DOHH2 (cell line): ENCODE measurements around the gene SLC9A6.

Source experiments
- H3F3A ChIP-seq: fragments of 200-600 bp; sonication (generic), shearing (Covaris generic); 2 replicates; pipeline ENCODE4 v1.6.0; 2016; ENCODE audit warnings: antibody characterized with exemption, mild to moderate bottlenecking; ENCODE audit not compliant: control insufficient read depth, insufficient read depth
- H3K27ac ChIP-seq: fragments of 200-600 bp; sonication (generic); 2 replicates; pipeline ENCODE4 v1.5.1; 2014; ENCODE audit warnings: low read depth, mild to moderate bottlenecking, low read length, moderate library complexity
- H3K27me3 ChIP-seq: fragments of 200-600 bp; sonication (generic); 2 replicates; pipeline ENCODE4 v1.6.1; 2014; ENCODE audit warnings: mild to moderate bottlenecking, low read length, mixed read lengths; ENCODE audit not compliant: control insufficient read depth
- H3K36me3 ChIP-seq: fragments of 200-600 bp; sonication (generic); 2 replicates; pipeline ENCODE4 v1.6.1; 2014; ENCODE audit warnings: mild to moderate bottlenecking, low read length, moderate library complexity, mixed read lengths; ENCODE audit not compliant: control insufficient read depth
- H3K4me1 ChIP-seq: fragments of 200-600 bp; sonication (generic); 2 replicates; pipeline ENCODE4 v1.6.1; 2014; ENCODE audit warnings: mild to moderate bottlenecking, low read length, mixed read lengths; ENCODE audit not compliant: control insufficient read depth
- H3K4me2 ChIP-seq: fragments of 200-600 bp; sonication (generic); 2 replicates; pipeline ENCODE4 v1.6.0; 2014; ENCODE audit warnings: mild to moderate bottlenecking, low read length, moderate library complexity
- H3K4me3 ChIP-seq: fragments of 200-600 bp; sonication (generic); 2 replicates; pipeline ENCODE4 v1.5.1; 2014; ENCODE audit warnings: mild to moderate bottlenecking, low read length, mixed read lengths
- H3K79me2 ChIP-seq: fragments of 200-600 bp; sonication (generic); 2 replicates; pipeline ENCODE4 v1.6.1; 2014; ENCODE audit warnings: mild to moderate bottlenecking, low read length, mixed read lengths; ENCODE audit not compliant: control insufficient read depth
- H3K9me2 ChIP-seq: fragments of 200-600 bp; sonication (generic); replicated peaks from 2 replicates; pipeline ENCODE4 v1.6.1; 2014; ENCODE audit warnings: mild to moderate bottlenecking, low read length, mixed read lengths; ENCODE audit not compliant: control insufficient read depth
- H3K9me3 ChIP-seq: fragments of 200-600 bp; sonication (generic); 2 replicates; pipeline ENCODE4 v1.6.1; 2014; ENCODE audit warnings: antibody characterized with exemption, low read length, mixed read lengths; ENCODE audit not compliant: control insufficient read depth, insufficient read depth
- H4K20me1 ChIP-seq: fragments of 200-600 bp; sonication (generic); 2 replicates; pipeline ENCODE4 v1.6.0; 2014; ENCODE audit warnings: low read depth, mild to moderate bottlenecking, antibody characterized with exemption, low read length, moderate library complexity; ENCODE audit not compliant: control insufficient read depth, insufficient read depth
- CTCF ChIP-seq: fragments of 200-600 bp; sonication (generic); IDR thresholded peaks from one replicate; pipeline ENCODE4 v1.5.1; 2014; ENCODE audit warnings: antibody characterized with exemption, mild to moderate bottlenecking, low read depth, low read length; ENCODE audit not compliant: poor library complexity, severe bottlenecking
- EZH2phosphoT487 ChIP-seq: fragments of 200-600 bp; sonication (generic); IDR thresholded peaks from 2 replicates; pipeline ENCODE4 v1.6.1; 2017; ENCODE audit warnings: borderline replicate concordance, mild to moderate bottlenecking, antibody characterized with exemption, low read length, moderate library complexity, mixed read lengths

SLC9A6 gene

DNA sequence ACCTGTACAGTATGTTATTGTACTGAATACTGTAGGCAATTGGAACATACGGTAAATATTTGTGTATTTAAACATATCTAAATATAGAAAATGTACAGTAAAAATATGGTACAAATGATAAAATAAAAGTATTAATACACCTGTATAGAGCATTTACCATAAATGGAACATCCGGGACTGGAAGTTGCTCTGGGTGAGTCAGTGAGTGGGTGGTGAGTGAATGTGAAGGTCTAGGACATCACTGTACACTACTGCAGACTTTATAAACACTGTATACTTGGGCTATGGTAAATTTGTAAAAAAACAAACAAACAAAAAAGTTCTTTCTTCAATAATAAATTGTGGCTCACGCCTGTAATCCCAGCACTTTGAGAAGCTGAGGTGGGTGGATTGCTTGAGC, 109.7 kb downstream of the SLC9A6 start:
- Histone ChIP-seq H3K9me3 (no peaks in the 10 kb centered on the region), H4K20me1 (no peaks in the 10 kb centered on the region), H3K9me2 (no peaks in the 10 kb centered on the region), H3K36me3 (no peaks in the 10 kb centered on the region), H3K79me2 (no peaks in the 10 kb centered on the region), H3K4me2 (no peak overlapping the region), H3K4me3 (no peak overlapping the region), H3F3A (no peaks in the 10 kb centered on the region), H3K4me1 (no peaks in the 10 kb centered on the region), H3K27me3 (no peaks in the 10 kb centered on the region), H3K27ac (no peak overlapping the region)
- no peak for TF ChIP-seq EZH2phosphoT487
- TF ChIP-seq CTCF: no peak
